Subcutaneous abdominal adipose tissue (tissue), 5 donors: ENCODE measurements around the gene SNX20.

Source experiments
- H3K27ac ChIP-seq: one replicate; pipeline ENCODE4 v1.7.0; 2013; ENCODE audit warnings: low read depth, mild to moderate bottlenecking, inconsistent platforms, low read length, moderate library complexity
- H3K27me3 ChIP-seq, 5 donors: one replicate each; pipeline ENCODE4 v1.7.0; 2013; ENCODE audit warnings: low read length in 5 of 5, inconsistent platforms in 1 of 5; ENCODE audit not compliant: control insufficient read depth in 5 of 5, insufficient read depth in 4 of 5
- H3K36me3 ChIP-seq, 5 donors: one replicate each; pipeline ENCODE4 v1.7.0; 2013; ENCODE audit warnings: low read length in 5 of 5; ENCODE audit not compliant: control insufficient read depth in 5 of 5, insufficient read depth in 5 of 5
- H3K4me1 ChIP-seq, 5 donors: one replicate each; pipeline ENCODE4 v1.7.0; 2013; ENCODE audit warnings: low read length in 5 of 5, mild to moderate bottlenecking in 3 of 5, moderate library complexity in 1 of 5; ENCODE audit not compliant: control insufficient read depth in 5 of 5, insufficient read depth in 5 of 5
- H3K4me3 ChIP-seq, 5 donors: one replicate each; pipeline ENCODE4 v1.7.0; 2013; ENCODE audit warnings: low read length in 5 of 5, low read depth in 1 of 5
- H3K9ac ChIP-seq, 5 donors: one replicate each; pipeline ENCODE4 v1.7.0; 2013; ENCODE audit warnings: low read length in 5 of 5, mild to moderate bottlenecking in 4 of 5, moderate library complexity in 3 of 5
- H3K9me3 ChIP-seq, 5 donors: one replicate each; pipeline ENCODE4 v1.7.0; 2013; ENCODE audit warnings: low read length in 5 of 5; ENCODE audit not compliant: control insufficient read depth in 5 of 5
- donor health status: healthy.
- donor health status: healthy.
- donor health status: healthy.
- donor health status: healthy.
- donor health status: healthy.

SNX20 gene

DNA sequence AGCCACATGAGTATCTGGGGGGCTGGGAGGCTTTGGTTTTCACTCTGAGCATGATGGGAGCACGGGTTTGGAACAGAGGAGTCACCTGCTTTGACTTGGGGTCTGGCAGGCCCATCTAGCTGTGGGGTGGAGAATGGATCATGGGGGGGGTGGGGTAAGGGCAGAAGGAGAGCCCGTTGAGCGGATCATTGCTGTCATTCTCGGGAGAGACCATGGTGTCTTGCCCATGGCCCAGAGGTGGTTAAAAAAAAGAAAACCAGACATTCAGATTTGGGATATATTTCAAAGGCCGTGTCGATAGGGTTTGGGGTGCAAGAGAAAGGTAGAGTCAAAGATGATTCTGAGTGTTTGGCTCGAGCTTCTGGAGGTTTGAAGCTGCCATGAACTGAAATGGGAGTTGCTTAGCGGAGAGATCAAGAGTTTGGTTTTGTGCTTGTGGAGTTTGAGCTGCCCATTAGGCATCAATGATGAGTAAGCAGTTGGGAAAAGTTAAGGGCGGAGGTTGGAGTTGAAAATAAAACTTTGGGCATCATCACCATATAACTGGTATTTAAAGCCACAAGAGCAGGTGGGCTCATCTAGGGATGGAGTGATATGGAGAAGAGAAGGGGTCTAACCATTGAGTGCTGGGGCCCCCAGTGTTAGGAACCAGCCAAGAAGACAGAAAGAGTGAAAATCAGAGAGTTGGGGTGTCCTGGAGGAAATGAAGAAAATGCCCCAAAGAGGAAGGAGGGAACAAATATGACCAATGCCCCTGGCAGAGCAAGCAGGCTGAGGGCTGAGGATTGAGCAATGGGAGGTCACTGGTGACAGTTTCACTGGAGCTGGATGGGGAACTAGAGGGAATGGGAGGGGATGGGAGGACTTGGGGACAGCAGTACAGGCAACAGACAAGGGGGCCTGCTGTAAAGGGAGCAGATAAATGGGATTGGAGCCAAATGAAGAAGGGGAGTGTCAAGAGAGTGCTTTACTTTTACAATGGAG is 14.2 kb upstream of the SNX20 start:
- Histone ChIP-seq H3K36me3 (no peaks in the 10 kb centered on the region), H3K4me1 (peaks cover 18 to 62% (median 46%) of the 10 kb centered on the region in 5 donors), H3K27ac (peak overlapping the region; percentile 63), H3K9me3 (no peaks in the 10 kb centered on the region), H3K27me3 (peaks cover 0 to 2% (median 0%) of the 10 kb centered on the region in 5 donors), H3K4me3 (no peak overlapping the region), H3K9ac (no peak overlapping the region)

GRCh38 chr16:50694206-50694605 is 13.1 kb upstream of the SNX20 start:
- H3K9me3 ChIP-seq: no peaks in the 10 kb centered on the region
- H3K4me3 ChIP-seq: peak overlapping the region in 4 of 5 donors; percentile 51 to 64 (median 62)
- no peaks in the 10 kb centered on the region for H3K36me3 ChIP-seq
- no peak overlapping the region for H3K27ac ChIP-seq
- peaks cover 0 to 2% (median 0%) of the 10 kb centered on the region in 5 donors for H3K27me3 ChIP-seq
- peak overlapping the region in 3 of 5 donors; percentile 64 to 75 (median 68) for H3K9ac ChIP-seq
- peaks cover 13 to 56% (median 43%) of the 10 kb centered on the region in 5 donors for H3K4me1 ChIP-seq

GRCh38 chr16:50692999-50693781 is 12.1 kb upstream of the SNX20 start, which contains the start of gene NOD2:
Gene NOD2 (plus strand): TSS chr16:50693606. CDS start chr16:50699496, 5,890 bp downstream.
- H3K27me3 ChIP-seq: peaks cover 0 to 2% (median 0%) of the 10 kb centered on the region in 5 donors
- H3K4me1 ChIP-seq: peaks cover 10 to 48% (median 38%) of the 10 kb centered on the region in 5 donors
- no peaks in the 10 kb centered on the region for H3K36me3 ChIP-seq
- no peaks in the 10 kb centered on the region for H3K9me3 ChIP-seq
- H3K27ac ChIP-seq: no peak within 1 kb of the TSS
- peak within 1 kb of the TSS; percentile 51 to 64 (median 61) for H3K4me3 ChIP-seq
- peak within 1 kb of the TSS in 4 of 5 donors; percentile 64 to 75 (median 70) for H3K9ac ChIP-seq

DNA sequence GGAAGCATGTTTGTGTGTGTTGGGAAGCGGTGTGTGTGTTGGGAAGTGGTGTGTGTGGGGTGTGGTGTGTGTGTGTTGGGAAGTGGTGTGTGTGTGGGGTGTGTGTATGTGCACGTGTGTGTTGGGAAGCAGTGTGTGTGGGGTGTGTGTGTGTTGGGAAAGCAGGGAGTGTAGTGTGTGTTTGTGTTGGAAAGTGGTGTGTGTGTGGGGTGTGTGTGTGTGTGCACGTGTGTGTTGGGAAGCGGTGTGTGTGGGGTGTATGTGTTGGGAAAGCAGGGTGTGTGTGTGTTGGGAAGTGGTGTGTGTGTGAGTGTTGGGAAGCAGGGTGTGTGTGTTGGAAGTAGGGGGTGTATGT is 11.5 kb upstream of the SNX20 start:
- H3K9ac ChIP-seq: no peak overlapping the region
- peaks cover 0 to 2% (median 0%) of the 10 kb centered on the region in 5 donors for H3K27me3 ChIP-seq
- no peak overlapping the region for H3K27ac ChIP-seq
- H3K4me1 ChIP-seq: peaks cover 8 to 47% (median 38%) of the 10 kb centered on the region in 5 donors
- no peaks in the 10 kb centered on the region for H3K36me3 ChIP-seq
- no peaks in the 10 kb centered on the region for H3K9me3 ChIP-seq
- peak overlapping the region in 1 of 5 donors; percentile 61 for H3K4me3 ChIP-seq

DNA sequence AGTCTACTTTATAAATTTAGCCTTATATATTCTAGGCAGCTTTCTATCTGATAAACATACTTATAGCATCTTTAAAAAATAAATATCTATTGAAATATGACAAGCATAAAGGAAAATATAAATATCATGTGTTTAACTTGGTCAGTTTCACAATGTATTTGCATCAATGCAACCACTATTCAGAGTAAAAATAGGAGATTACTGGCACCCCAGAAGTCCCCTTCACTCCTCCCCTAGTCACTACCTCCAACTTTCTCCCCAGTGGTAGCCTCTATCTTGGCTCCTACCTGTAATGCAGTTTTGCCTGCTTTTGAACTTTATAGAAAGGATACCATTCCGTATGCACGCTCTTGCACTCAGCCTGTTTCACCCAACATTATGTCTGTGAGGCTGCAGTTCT is 9.1 kb upstream of the SNX20 start:
- no peak overlapping the region for H3K9ac ChIP-seq
- no peak overlapping the region for H3K27ac ChIP-seq
- no peak overlapping the region for H3K4me3 ChIP-seq
- H3K4me1 ChIP-seq: peaks cover 3 to 23% (median 18%) of the 10 kb centered on the region in 5 donors
- peaks cover 0 to 2% (median 0%) of the 10 kb centered on the region in 5 donors for H3K27me3 ChIP-seq
- H3K36me3 ChIP-seq: no peaks in the 10 kb centered on the region
- H3K9me3 ChIP-seq: no peaks in the 10 kb centered on the region

DNA sequence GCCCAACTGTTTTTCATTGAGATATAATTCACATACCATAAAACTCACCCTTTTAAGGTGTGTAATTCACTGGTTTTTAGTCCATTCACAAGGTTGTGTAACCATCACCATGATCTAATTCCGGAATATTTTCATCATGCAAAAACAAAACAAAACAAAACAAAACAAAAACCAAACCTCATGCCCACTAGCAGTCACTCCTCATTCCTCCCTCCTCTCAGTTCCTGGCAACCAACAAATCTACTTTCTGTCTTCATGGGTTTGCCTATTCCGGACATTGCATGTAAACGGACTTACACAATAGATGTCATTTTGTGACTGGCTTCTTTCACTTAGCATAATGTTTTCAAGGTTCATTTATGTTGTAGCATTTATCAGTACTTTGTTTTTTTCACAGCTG is 7.8 kb upstream of the SNX20 start:
- Histone ChIP-seq H3K4me1 (peaks cover 3 to 27% (median 13%) of the 10 kb centered on the region in 5 donors), H3K9me3 (no peaks in the 10 kb centered on the region), H3K27ac (no peak overlapping the region)

GRCh38 chr16:50688083-50688482 is 7.0 kb upstream of the SNX20 start:
- Histone ChIP-seq H3K9me3 (no peaks in the 10 kb centered on the region), H3K4me1 (peaks cover 0 to 28% (median 7%) of the 10 kb centered on the region in 5 donors), H3K27me3 (no peaks in the 10 kb centered on the region), H3K9ac (peak overlapping the region in 1 of 5 donors; percentile 20), H3K27ac (no peak overlapping the region), H3K4me3 (no peak overlapping the region), H3K36me3 (no peaks in the 10 kb centered on the region)

More for the DNA sequence above, 7.8 kb upstream of the SNX20 start:
- H3K36me3 ChIP-seq: no peaks in the 10 kb centered on the region
- no peaks in the 10 kb centered on the region for H3K27me3 ChIP-seq
- H3K9ac ChIP-seq: no peak overlapping the region
- H3K4me3 ChIP-seq: no peak overlapping the region

GRCh38 chr16:50685462-50686063 is 4.5 kb upstream of the SNX20 start:
- Histone ChIP-seq H3K9me3 (no peaks in the 10 kb centered on the region), H3K27ac (no peak overlapping the region), H3K4me1 (peaks cover 0 to 26% (median 3%) of the 10 kb centered on the region in 5 donors)

DNA sequence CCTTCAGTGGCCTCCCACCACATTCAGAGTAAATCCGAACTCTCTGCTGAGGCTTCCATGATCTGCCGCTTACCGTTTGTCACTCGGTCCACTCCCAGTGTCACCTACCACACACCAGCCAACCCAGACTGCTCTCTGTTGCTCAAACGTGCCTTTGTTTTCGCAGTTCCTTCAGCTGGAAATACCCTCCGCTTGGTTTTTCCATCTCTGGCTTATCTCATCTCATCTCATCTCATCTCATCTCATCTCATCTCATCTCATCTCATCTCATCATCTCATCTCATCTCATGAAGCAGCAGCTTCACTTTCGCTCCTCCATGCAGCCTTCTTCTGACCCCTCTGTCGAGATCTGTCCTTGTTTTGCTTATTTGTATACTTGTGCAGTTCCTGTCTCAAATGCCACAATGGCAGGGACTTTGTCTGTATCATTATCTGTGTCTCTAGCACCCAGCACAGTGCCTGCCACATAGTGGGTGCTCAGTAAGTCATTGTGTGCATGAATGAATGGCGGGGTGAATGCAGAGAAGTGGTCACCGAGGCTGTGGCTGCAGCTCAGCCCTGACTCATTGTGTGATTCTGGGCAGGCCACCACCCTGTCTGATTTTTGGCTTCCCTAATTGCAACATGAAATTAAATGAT is 3.8 kb upstream of the SNX20 start:
- Histone ChIP-seq H3K36me3 (no peaks in the 10 kb centered on the region), H3K27me3 (no peaks in the 10 kb centered on the region), H3K9me3 (no peaks in the 10 kb centered on the region), H3K27ac (no peak overlapping the region), H3K4me1 (peaks cover 0 to 32% (median 3%) of the 10 kb centered on the region in 5 donors), H3K4me3 (no peak overlapping the region), H3K9ac (no peak overlapping the region)

More at GRCh38 chr16:50685462-50686063, 4.5 kb upstream of the SNX20 start:
- Histone ChIP-seq H3K27me3 (no peaks in the 10 kb centered on the region), H3K4me3 (no peak overlapping the region), H3K9ac (no peak overlapping the region), H3K36me3 (no peaks in the 10 kb centered on the region)
